ENCODE data around the gene PUS1.

PUS1 gene

DNA sequence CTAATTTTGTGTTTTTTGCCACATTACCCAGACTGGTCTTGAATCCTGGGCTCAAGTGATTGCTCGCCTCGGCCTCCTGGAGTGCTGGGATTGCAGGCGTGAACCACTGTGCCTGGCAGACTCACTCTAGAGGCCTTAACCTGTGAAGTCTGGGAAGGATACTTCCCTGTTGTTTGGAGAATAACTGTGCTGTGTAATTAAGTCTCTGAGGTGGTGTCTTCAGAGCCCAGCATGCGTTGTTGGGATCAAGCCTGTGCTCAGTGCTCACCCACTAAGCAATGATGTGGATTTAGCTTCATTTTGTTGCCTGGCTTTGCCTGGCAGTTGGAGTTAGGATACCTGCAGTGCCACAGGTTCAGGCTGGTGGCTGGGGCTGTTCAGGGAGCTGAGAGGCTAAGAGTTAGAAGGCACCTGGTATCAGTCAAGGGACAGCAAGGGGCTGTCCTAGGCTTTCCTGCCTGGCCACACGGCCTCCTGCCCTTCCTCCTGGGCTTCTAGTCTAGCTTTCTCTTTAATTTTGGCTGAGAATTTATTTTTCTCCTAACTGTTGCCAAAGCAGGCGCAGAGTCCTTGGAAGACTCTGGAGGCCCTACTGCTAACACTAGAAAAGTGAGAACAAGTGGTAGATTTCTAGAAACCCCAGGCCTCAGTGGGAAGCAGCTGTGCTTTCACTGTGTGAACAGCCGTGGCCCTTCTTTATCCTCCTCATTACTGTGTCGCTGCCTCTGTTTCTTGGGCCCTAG is 59.1 kb downstream of the PUS1 start:
- TF ChIP-seq BHLHE40 (IDR thresholded peaks at IDR 0.05; ENCODE audit: borderline replicate concordance): no peak
- no peak for TF ChIP-seq ZNF384 (IDR thresholded peaks at IDR 0.05)
- TF ChIP-seq SP1 (IDR thresholded peaks at IDR 0.05): no peak
- TF ChIP-seq ARNT (IDR thresholded peaks at IDR 0.05): no peak
- TF ChIP-seq LEF1 (IDR thresholded peaks at IDR 0.05; ENCODE audit: borderline replicate concordance): no peak
- TF ChIP-seq NFRKB (IDR thresholded peaks at IDR 0.05): no peak
- no peak for TF ChIP-seq ELF4 (IDR thresholded peaks at IDR 0.05)
- no peak for TF ChIP-seq HDGF (IDR thresholded peaks at IDR 0.05; ENCODE audit: borderline replicate concordance)
- POLR2A ChIA-PET: no interaction called here
- CTCF ChIA-PET: no interaction called here
- DNase-seq (ENCODE audit: extremely low spot score): no peak

DNA sequence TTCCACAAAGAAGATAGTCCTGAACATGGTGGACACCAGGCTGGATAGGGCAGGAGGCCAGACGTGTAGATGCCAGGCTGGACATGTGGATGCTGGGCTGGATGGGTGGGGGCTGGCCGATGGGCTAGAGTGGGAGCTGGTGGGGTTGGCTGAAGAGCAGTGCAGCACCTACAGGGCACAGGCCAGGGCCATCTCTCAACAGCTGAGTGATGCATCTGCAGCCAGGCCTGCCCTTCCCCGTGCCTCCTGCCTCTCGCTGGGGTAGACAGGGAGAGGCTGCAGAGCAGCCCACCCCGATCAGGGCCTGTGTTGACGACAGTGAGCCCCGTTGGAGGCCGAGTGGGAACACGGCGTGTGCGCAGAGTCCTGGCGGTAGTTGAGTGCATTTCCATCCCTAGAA is 59.9 kb downstream of the PUS1 start:
- ChIA-PET POLR2A (no interaction called here), CTCF (no interaction called here)
- TF ChIP-seq NFRKB (IDR thresholded peaks at IDR 0.05): no peak
- TF ChIP-seq ZNF384 (IDR thresholded peaks at IDR 0.05): no peak
- no peak for TF ChIP-seq SUZ12 (IDR thresholded peaks at IDR 0.05)
- no peak for TF ChIP-seq BHLHE40 (IDR thresholded peaks at IDR 0.05; ENCODE audit: borderline replicate concordance)
- no peak for TF ChIP-seq SP1 (IDR thresholded peaks at IDR 0.05)
- TF ChIP-seq CTBP1 (IDR thresholded peaks at IDR 0.05; ENCODE audit: borderline replicate concordance): no peak
- TF ChIP-seq ARNT (IDR thresholded peaks at IDR 0.05): no peak
- TF ChIP-seq FOXA1 (IDR thresholded peaks at IDR 0.05): no peak
- no peak for TF ChIP-seq FOXK2 (IDR thresholded peaks at IDR 0.05)
- no peak for TF ChIP-seq FOXM1 (IDR thresholded peaks at IDR 0.05; ENCODE audit: borderline replicate concordance)
- no peak for TF ChIP-seq HDGF (IDR thresholded peaks at IDR 0.05; ENCODE audit: borderline replicate concordance)
- no peak for TF ChIP-seq ELF4 (IDR thresholded peaks at IDR 0.05)
- no peak for TF ChIP-seq LEF1 (IDR thresholded peaks at IDR 0.05; ENCODE audit: borderline replicate concordance)
- no peak for TF ChIP-seq TARDBP (IDR thresholded peaks at IDR 0.05)
- TF ChIP-seq L3MBTL2 (conservative IDR thresholded peaks at IDR 0.05): no peak
- TF ChIP-seq, protein P1, sequence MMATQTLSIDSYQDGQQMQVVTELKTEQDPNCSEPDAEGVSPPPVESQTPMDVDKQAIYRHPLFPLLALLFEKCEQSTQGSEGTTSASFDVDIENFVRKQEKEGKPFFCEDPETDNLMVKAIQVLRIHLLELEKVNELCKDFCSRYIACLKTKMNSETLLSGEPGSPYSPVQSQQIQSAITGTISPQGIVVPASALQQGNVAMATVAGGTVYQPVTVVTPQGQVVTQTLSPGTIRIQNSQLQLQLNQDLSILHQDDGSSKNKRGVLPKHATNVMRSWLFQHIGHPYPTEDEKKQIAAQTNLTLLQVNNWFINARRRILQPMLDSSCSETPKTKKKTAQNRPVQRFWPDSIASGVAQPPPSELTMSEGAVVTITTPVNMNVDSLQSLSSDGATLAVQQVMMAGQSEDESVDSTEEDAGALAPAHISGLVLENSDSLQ (IDR thresholded peaks at IDR 0.05): no peak
- no peak for DNase-seq (ENCODE audit: extremely low spot score)

DNA sequence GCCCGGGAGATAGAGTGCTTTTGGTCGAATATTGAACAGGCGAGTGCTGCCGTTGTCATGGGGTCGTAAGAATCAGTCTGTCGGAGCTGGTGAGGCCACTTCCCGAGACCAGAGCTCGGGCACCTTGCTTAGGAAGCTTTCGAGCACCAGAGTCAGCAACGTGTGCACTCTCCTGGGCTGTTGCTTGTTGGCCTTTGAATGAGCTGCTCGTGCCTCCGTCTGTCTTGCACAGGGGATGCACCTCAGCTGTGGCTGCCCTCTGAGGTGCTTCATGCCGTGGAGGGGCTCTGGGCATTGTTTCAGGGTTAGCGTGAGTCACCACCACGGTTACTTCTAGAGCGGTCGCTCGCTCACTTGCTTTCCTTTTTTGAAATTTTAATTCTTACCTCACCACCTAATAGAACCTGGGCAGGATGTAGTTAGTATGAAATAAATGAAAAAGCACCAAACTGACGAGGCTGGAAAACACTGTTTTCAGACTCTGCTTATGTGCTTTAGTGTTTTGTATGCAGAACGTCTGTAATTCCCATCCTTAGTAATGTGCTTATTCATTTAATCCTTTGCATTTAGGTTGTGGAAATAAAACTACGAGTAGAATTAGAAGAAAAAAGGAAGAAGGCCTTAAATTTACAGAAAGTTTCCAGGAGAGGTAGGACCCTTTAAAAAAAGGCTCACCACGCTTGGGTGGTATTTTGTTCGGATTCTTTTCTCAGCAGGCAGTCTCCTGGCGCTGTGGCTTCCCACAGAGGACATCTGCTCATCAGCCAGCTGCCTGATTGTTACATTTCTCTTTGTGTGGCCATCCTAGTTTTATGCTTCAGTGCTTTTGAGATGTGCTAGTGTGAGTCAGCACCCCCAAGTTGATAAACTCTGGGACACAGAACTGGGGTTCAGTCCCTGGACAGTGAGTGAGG is 61.2 kb downstream of the PUS1 start:
- no peak for TF ChIP-seq SUZ12 (IDR thresholded peaks at IDR 0.05)
- no peak for TF ChIP-seq TARDBP (IDR thresholded peaks at IDR 0.05)
- no peak for TF ChIP-seq LEF1 (IDR thresholded peaks at IDR 0.05; ENCODE audit: borderline replicate concordance)
- TF ChIP-seq FOXA1 (IDR thresholded peaks at IDR 0.05): no peak
- no peak for TF ChIP-seq ZNF384 (IDR thresholded peaks at IDR 0.05)
- no peak for TF ChIP-seq BHLHE40 (IDR thresholded peaks at IDR 0.05; ENCODE audit: borderline replicate concordance)
- TF ChIP-seq FOXM1 (IDR thresholded peaks at IDR 0.05; ENCODE audit: borderline replicate concordance): no peak
- TF ChIP-seq, protein P1 (IDR thresholded peaks at IDR 0.05): no peak
- no peak for TF ChIP-seq NFRKB (IDR thresholded peaks at IDR 0.05)
- TF ChIP-seq CTBP1 (IDR thresholded peaks at IDR 0.05; ENCODE audit: borderline replicate concordance): no peak
- TF ChIP-seq ARNT (IDR thresholded peaks at IDR 0.05): no peak
- ChIA-PET POLR2A (no interaction called here), CTCF (no interaction called here)
- no peak for DNase-seq (ENCODE audit: extremely low spot score)

DNA sequence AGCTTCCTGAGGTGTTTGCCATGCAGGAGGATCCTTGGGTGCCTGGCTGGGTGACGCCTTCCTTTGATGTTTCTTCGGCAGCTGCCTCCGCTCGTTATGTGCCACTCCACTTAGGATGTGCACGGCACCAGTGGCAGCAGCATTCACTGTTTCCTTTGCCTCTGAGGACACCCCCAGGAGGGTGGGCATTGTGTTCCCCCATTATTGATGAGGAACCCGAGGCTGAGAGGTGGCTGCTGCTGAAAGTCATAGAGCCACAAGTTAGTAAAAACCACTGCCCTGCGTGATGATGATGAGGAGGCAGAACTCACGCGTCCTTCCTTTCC is 61.9 kb downstream of the PUS1 start:
- TF ChIP-seq SUZ12 (IDR thresholded peaks at IDR 0.05): no peak
- DNase-seq (ENCODE audit: extremely low spot score): no peak
- POLR2A ChIA-PET: no interaction called here
- CTCF ChIA-PET: no interaction called here

DNA sequence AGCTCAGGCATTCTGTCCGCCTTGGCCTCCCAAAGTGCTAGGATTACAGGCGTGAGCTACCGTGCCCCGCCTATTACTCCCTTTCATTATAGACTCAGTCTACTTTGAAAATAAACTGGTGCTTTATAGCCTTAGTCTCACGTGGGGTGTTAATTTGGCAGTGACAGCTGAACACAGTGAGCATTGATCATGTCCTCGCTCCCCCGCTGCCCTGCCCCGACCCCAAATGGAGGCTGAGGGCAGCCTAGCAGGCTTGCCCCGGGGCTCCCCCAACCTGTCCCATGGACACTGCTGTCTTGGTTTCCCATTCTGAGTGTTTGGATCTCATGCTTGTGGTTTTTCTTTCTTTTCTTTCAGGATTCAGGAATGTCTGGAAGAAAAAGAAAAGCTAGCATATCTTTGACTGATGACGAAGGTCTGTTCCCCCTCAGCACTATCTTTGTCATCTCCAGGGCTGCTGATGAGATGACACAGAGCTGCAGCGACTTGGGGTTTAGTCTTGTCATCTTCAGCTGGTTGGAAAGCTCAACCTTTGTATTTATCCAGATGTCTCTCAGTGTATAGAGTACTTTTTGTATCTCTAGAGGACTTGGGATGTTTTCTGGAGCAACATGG is 62.8 kb downstream of the PUS1 start:
- POLR2A ChIA-PET: no interaction called here

More for the DNA sequence above, 62.8 kb downstream of the PUS1 start:
- CTCF ChIA-PET: no interaction called here
- TF ChIP-seq ZNF384 (IDR thresholded peaks at IDR 0.05) (no peak), L3MBTL2 (conservative IDR thresholded peaks at IDR 0.05) (no peak), HDGF (IDR thresholded peaks at IDR 0.05; ENCODE audit: borderline replicate concordance) (no peak), ARNT (IDR thresholded peaks at IDR 0.05) (no peak), FOXK2 (IDR thresholded peaks at IDR 0.05) (no peak), CTBP1 (IDR thresholded peaks at IDR 0.05; ENCODE audit: borderline replicate concordance) (no peak), BHLHE40 (IDR thresholded peaks at IDR 0.05; ENCODE audit: borderline replicate concordance) (no peak), TARDBP (IDR thresholded peaks at IDR 0.05) (no peak), FOXM1 (IDR thresholded peaks at IDR 0.05; ENCODE audit: borderline replicate concordance) (no peak), ELF4 (IDR thresholded peaks at IDR 0.05) (no peak), LEF1 (IDR thresholded peaks at IDR 0.05; ENCODE audit: borderline replicate concordance) (no peak), SUZ12 (IDR thresholded peaks at IDR 0.05) (no peak), NFRKB (IDR thresholded peaks at IDR 0.05) (no peak), FOXA1 (IDR thresholded peaks at IDR 0.05) (no peak)
- TF ChIP-seq, protein P1 (IDR thresholded peaks at IDR 0.05): no peak
- no peak for DNase-seq (ENCODE audit: extremely low spot score)

Measured in HEK293T (cell line).